NCI-H446 treated with DMSO at 0.1 percent for 48 hours (cell line): ENCODE data around the gene MCF2L.

Experiments used
- DNase-seq: peaks from one replicate; lab custom pipeline; 2025; lab: John Stamatoyannopoulos, UW

MCF2L gene

DNA sequence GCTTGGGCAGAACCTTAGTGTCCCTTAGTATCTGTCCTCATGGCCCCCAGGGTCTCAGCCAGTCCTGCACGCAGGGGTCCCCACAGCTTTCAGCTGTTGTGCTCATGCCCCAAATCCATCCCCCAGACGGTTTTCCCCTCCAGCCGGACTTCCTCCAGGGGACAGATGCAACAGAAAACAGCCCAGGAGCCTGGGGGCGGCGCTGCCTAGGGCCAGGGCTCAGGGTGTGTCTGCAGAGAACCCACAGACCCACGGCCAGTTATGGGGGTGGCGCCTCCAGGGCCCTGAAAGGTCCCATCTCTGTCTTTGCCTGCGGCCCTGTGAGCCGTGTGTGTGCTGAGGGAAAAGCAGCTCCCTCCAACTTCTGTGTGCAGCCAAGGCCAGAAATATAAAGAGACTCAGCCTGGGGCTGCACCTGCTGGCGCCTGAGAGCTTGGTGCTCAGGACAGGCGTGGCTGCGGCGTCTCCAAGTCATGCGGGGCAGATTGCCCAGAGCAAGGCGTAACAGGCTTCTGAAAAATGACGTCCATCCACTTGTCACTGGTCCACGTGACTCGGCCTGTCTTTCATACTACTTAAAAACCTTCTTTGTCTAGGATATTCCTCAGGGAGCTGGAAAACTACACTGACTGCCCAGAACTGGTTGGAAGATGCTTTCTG lies 114.5 kb downstream of the MCF2L start:
- DNase-seq, result no peak

DNA sequence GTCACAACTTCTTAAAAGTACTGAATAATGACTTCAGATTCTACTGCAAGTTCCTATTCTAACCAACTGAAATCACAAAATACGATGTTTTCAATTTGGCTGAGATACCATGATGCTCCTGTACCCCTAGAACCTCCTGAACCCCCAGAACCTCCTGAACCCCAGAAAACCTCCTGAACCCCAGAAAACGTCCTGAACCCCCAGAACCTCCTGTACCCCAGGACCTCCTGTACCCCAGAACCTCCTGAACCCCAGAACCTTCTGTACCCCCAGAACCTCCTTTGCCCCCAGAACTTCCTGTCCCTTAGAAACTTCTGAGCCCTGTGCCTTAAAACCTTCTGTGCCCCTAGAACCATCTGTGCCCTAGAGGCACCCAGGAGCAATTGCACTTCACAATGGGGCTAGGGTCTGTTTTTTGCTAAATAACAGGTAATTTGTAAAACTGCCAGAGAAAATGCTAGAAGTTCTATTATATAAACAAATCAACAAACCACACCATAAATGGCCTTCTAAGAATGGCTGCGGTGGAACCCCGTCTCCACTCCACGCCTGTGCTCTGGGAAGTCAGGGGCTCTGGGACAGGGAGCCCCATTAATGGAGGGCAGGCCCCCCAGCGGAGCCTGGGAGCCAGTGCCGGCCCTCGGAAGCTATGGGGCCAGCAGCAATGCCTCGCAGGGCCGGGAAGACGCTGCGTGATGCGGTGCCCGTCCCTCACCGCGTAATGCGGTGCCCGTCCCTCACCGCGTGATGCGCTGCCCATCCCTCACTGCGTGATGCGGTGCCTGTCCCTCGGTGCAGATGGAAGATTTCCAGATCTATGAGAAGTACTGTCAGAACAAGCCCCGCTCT lies 115.3 kb downstream of the MCF2L start:
- no peak for DNase-seq

DNA sequence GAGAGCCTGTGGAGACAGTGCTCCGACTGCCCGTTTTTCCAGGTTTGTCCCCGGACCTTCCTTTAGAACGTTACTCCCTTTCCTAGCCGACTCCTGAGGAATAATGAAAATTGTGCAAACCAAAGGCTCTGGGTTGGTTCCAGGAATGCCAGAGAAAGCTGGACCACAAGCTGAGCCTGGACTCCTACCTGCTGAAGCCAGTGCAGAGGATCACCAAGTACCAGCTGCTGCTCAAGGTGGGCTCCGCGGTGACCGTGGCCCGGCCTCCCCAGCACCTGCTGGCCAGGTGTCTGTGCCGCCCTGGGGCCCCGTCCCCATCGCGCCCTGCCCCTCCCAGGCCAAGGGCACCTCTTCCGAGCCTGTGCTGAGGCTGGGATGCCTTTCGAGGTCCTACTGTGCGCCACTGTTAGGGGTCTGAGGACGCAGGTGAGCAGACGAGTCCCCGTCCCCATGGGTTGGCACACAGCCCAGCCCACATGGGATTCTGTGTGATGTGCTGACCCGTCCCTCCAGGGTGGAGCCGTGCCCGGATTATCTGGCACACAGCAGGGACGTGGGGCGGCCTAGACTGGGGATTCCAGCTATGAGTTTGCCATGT lies 116.0 kb downstream of the MCF2L start:
- DNase-seq, result no peak

DNA sequence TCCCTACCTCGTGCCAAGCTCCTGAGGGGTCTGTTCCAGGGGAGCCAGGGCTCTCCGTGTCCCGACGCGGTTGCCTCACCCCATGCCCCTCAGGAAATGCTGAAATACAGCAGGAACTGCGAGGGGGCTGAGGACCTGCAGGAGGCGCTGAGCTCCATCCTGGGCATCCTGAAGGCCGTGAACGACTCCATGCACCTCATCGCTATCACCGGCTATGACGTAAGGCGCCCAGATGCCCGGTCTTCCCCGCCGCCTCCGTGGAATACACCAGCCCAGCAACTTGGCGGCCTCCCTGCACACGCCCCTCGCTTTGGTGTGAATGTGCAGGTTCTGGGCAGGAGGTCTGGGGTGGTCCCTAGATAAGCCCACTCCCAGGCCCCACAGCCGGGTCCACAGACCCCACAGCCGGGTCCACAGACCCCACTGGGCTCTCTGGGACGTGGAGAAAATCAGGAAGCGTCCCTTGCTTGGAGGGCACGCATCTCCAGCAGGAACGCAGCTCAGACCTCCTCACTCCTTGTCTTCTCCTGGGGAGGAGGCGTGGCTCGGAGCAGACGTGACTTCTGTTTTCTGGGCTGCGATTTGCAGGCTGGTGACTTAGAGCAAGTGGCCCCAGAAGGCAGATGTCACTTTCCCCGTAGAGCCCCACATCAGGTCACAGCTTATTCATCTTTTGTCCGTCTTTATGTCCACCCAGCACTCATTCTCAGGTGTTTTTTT lies 117.2 kb downstream of the MCF2L start:
- no peak for DNase-seq

DNA sequence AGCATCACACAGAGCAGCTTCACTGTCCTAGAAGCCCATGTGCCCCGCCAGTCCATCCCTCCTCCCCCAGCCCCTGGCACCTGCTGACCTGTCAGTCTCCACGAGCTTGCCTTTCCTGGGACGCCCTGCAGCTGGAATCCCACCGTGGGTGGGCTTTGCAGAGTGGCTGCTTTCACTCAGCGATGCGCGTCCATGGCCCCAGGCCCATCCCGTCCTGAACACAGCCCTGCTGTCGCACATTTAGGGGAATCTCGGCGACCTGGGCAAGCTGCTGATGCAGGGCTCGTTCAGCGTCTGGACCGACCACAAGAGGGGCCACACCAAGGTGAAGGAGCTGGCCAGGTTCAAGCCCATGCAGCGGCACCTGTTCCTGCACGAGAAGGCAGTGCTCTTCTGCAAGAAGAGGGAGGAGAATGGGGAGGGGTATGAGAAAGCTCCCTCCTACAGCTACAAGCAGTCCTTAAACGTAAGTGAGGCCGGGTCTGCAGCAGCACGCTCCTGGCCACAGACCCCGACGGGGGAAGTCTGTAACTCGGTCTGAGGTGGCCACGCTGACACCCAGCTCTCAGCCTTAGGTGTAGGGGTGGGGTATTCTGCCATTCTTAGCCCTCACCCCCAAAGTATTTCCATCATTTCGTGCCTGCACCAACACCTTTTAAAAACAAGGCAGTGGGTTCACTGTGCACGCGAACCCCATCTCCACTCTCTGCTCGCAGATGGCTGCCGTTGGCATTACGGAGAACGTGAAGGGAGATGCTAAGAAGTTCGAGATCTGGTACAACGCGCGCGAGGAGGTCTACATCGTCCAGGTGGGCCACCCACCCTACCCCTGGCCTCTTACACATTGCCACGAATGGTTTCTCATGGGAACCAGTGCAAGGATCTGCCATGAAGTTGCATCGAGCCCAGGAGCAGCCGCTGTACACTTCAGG lies 118.2 kb downstream of the MCF2L start:
- no peak for DNase-seq

DNA sequence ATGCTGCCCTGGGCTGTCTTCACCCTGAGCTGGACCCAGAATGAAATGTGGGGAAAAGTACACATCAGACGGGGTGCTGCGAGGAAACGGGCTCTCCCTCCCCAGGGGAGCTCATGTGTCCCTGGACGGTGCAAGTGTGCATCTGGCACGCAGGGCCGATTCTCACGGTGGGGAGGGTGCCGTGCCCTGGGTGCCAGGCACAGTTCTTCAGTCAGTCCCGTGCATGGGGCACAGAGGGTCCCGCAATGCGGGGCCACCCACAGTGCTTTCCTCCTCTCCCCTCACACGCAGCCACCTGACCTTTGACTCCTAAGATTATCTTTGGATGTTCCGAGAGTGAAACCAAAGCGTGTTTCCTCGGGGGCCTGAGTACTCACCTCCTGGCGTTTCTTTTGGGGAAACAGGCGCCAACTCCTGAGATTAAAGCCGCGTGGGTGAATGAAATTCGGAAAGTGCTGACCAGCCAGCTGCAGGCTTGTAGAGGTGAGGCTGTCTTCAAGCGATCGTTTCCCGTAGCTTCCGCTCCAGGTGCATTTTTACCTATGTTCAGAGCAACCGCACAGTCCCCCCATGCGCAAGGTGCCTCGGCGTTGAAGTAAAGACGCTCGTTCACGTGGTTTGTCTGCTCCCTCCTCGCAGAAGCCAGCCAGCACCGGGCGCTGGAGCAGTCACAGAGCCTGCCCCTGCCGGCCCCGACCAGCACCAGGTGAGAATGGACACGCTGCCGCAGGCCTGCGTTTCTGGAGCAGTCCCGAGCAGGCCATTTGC lies 119.1 kb downstream of the MCF2L start:
- DNase-seq, result no peak

DNA sequence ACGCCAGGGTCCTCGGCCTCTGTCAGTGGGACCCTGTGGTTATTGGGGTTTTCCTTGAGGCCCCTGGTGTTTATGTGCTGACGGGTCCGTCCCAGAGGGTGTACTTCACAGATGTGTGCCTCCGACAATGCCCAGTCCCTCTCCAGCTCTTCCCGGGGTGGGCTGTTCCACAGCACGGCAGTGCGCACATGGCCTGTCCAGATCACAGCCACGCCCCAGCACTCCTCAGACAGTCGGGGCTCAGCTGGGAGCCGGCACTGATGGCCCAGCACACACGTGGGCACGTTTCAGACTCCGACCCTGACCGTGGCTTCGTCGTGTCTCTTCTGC lies 119.6 kb downstream of the MCF2L start:
- DNase-seq, result no peak

DNA sequence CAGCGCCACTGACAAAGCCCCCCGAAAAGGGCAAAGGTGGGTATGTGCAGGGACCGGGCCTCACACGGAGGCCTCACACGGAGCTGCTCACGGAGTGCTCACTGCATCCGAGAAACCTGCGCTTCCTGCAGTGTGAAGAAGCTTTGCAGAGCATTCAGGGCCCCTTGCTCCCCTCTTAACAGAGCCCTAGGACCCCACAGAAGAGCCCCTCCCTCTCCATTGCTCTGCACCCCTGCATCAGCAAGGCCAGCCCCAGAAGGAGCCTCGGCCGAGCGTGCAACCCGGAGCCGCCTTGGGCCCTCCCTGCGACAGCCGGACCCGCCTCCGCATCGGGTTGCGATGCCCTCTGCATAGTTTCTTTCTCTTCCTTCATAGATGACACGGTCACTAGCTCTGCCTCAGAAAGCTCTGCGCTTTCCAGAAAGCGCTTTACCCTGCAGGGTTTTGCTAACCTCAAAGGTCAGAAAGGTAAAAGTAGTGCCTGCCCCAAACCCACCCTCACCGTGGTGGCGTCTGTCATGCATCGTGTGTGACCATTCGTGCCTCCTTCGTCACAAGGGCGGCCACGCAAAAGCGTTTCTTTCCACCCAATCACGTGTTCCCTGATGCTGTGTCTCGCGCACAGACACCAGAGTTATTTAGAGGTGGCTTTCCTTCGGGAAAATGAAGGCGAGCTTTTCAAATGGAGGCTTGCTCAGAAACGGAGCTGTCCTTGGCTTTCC lies 120.8 kb downstream of the MCF2L start:
- no peak for DNase-seq

DNA sequence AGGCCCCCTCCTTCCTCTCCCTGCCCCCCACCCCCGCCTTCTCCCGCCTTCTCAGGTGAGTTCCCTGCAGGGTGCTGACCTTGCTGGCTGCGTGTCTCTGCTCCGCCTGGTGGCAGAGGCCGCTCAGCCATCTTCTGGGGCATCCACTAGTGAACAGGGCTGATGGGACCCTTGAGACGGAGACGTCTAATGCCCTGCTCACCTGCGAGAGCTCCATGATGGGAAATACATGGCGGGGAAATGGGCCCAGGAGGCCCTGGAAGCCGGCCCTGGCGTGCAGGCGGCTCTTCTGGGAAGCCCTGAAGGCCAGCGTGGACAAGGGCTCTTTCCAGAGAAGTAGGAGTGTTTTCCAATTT lies 121.4 kb downstream of the MCF2L start:
- DNase-seq, result no peak

DNA sequence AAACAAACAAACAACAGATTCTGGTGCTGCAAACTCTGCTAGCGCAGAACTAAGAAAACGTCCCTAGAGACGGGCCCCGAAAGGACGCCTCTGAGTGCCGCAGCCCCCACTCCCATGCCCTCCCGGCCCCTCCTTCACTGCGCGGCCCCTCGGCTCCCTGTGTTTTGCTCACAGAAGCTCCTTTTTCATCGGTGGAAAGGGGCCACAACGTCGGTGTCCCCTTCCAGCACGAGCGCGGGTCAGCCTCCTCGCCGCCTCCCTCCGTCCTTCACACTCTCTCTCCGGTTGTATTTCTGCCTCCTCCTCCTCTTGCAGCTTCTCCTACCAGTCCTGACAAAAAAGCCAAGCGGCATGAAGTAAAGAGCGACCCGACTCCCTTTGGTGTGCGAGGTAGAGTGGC lies 121.8 kb downstream of the MCF2L start:
- no peak for DNase-seq

DNA sequence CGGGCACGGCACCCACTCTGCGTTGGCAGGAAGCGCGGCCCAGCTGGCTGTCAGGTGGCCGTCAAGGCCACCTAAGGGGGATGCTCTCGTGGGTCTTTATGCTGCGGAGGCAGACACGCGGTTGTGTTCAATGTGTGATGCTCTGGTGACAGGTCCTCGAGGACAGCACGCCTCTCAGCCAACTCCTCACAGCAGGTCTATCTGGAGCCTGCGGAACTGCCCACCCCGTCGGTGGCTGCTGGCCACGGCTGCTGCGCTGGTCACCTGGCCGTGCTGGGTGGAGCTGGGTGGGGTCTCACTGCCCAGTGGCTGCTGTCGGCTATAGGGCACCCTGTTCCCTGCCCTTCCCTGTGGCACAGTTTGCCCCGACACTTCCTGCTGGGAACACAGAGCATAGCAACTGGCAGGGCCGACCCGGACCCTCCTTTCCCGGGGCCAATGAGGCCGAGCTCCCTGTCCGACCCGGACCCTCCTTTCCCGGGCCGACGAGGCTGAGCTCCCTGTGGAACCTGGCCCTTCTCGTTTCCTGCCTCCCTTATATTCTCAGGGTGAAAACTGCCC lies 122.3 kb downstream of the MCF2L start:
- DNase-seq, result no peak

DNA sequence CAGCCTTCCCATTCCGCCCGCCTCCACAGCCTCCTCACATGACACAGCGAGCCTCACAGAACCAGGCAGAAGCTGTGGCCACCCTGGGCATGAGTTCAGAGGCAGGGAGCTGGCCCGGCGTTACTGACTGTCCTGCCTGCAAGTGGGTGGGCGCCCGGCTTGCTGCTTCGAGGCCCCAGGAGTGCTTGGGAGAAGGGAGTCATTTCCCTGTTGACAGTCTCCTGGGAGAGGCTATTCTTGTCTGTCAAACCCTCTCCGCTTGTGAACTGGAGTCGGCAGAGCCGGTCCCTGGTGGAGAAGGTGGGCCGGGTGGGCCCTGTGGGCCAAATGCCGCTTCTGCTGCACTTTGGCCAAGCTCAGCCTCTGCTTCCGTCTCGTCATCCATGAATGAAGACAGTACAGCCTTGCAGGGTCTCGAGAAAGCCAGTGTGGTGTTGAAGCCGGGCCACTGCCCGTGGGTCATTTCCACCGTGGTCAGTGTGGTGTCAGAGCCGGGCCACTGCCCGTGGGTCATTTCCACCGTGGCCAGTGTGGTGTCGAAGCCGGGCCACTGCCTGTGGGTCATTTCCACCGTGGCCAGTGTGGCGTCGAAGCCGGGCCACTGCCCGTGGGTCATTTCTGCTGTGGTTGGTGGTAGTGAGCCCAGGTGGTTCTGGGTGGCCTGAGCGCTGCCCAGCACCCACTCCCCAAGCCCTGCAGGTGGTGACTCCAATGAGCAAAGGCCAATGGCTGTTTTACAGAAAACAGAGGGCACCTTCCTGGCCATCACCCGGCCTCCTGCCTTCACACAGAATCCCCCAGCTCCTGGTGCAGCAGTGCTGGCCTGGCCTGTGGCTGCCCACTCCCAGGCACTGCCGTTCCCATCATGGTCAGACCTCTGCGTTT lies 123.1 kb downstream of the MCF2L start:
- no peak for DNase-seq

DNA sequence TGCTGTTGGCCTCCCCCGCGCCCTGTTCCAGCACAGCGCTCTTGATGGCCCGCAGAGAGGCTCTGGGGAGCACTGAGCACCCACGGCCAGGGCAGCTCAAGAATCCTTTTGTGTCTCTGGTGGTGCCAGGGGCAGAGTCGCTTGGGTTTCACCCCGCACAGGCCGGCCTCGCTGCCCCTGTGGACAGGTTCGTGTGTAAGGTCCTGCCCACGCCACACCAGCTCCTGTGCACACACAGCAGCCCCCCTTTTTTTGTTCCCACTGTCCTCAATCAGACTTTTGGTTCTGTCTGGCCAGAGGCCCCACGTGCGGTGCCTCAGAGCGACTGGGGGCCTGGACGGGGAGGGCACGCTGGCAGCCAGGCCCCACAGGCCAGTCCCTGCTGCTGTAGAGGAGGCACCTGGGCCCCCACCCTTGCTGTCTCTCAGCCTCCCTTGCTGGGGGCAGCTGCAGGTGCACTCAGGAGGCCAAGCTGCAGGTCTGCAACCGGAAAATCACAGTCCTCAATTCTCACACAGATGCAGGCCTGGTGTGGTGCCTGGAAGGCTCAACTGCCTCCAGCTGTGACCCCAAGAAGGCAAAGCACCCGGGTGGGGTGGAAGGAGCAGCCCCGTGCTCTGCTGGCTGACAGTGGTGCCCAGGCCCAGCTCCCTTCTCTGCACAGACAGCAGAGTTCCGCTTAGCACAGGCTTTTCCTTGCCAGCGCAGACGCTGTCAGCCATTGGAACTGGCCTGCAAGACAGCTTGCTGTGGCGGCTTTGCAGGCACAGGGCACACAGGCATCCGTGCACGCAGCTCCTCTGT lies 124.0 kb downstream of the MCF2L start:
- DNase-seq, result no peak

DNA sequence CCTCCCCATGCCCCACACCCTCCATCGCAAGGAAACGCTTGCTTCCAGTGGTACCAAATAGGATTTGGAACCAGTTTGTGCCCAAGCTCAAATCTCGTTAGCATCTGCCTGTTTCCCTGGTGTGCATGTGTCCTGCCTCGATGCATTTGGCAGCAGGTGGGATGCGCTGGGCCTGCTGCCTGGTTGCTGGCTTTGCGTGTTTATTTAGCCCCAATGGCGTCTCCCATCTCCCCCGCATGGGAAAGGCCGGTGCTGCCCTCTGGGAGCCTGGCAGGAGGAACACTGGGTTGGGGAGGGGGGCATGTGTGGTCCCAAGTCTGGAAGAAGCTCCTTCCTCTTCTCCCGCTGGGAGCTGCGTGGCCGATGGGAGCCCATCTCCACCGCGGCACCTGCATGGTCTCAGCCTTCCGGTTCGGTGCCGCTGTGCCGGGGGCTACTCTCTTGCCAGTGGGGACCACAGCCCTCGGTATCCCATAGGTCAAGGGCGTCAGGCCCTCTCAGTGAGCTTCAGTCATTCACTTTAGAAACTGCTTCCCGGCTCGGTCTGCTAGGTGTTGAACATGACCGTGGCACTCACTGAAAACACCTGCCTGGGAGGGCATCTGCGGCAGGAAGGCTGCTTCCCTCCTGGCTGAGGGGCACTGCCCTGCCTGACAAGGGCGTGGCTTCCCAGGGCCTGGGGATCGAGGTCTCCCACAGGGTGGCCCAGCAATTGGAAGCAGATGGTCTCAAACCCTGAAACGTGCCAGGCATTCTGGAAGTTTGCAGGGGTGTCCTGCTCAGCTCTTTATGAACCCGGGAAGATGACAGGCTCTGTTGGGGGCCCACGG lies 124.8 kb downstream of the MCF2L start:
- no peak for DNase-seq

DNA sequence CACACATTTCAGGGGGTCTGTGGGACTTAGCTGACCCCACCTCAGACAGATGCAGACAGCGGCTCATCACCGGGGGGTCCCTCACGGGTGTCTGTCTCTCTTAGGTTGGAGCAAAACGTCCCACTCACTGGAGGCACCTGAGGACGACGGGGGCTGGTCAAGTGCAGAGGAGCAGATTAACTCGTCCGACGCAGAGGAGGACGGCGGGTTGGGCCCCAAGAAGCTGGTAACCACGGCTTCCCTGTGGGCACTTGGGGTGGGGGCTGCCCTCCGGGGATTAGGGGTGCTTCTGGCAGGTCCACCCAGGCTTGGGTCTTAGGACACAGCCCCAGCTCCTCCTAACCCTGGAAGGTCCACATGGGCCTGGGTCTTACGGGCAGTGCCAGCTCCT lies 125.4 kb downstream of the MCF2L start:
- no peak for DNase-seq

DNA sequence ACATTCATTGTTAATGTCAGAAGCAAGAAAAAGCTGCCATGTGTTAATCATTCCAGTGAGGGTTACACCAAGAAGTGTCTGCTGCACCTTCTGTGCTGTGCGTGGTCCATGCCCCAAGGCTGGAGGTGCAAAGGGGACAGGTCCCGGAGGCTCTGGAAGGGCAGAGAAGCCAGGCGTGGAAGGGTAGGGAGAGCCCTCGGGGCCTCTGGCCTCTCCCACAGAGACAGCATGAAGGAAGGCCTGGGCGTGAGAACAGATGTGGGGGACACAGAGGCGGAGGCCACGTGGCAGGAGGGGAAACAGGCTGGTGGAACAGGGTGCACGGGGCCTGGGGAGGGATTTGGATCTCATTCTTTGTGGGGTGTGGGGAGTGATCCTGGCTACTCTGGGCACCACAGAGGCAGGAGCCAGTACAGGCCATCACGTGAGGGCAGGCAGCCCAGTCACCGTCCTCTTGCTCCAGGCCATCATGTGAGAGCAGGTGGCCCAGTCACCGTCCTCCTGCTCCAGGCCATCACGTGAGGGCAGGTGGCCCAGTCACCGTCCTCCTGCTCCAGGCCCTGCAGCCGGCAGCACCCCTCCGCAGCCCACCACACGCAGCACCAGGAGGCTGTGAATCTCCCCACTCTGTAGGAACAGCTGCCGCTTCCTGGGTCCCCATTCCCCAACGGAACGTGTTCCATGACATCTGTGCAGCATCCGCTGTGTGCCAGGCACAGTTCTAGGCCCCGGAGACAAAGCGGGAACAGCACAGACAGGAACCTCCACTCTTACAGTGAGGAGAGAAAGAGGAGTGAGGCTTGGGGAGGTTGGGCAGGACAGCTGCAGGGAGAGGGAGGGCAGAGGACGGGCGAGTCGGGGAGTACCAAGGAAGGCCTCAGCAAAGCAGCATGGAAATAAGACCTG lies 126.4 kb downstream of the MCF2L start:
- DNase-seq, result no peak
